ENCODE results near the gene SLC35F2.

SLC35F2 gene

GRCh38 chr11:107856180-107856980, 2.2 kb downstream of the SLC35F2 start:
- no peak overlapping the region for H3K4me3 ChIP-seq (ENCODE audit: low read depth, low read length)
- no peak for DNase-seq (ENCODE audit: low read depth, low spot score)
- ChIA-PET POLR2A (no interaction called here), CTCF (no interaction called here)
- TF ChIP-seq CTCF (IDR thresholded peaks at IDR 0.05; ENCODE audit: insufficient read depth, low read length, missing control alignments), result no peak

- no peak overlapping the region for H3K4me3 ChIP-seq (ENCODE audit: low read depth, low read length)
- no peak for DNase-seq (ENCODE audit: low read depth, low spot score)
- TF ChIP-seq CTCF (IDR thresholded peaks at IDR 0.05; ENCODE audit: insufficient read depth, low read length, missing control alignments), result no peak
- ChIA-PET CTCF (interaction anchor here (1.7 kb wide), 1 partner anchor 155 kb away, joined by 4 read pairs; the partner anchor contains the start of gene CUL5), POLR2A (interaction anchor here (1.3 kb wide), 1 partner anchor 12 kb away, joined by 3 read pairs; no protein-coding TSS in a partner anchor)
Observed at GRCh38 chr11:107853070-107853469, 5.5 kb downstream of the SLC35F2 start.

DNA sequence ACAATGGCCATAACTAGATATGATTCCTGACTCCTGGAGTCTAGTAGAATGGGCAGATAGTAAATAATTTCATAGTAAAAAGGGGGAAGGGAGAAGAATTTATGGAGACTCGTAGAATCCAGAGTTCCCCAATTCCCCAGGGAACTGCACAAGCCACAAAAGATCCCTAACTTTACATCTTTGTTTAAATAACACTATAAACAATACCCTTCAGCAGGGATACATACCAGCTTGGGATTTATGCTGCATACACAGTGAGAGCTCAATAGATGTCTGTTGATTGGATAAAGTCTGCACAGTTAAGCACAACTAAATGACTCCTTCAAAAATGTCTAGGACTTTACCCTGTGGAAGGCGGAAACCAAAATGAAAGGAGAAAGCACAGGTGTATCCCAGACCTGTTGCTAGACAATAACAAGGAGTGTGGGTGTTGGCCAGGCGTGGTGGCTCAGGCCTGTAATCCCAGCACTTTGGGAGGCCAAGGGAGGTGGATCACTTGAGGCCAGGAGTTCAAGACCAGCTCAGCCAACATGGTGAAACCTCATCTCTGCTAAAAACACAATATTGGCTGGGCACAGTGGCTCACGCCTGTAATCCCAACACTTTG, 6.8 kb downstream of the SLC35F2 start:
- CTCF ChIA-PET, result interaction anchor here (1.0 to 1.7 kb wide), 2 partner anchors 157 to 275 kb away, joined by 4 read pairs; partner anchors contain the start of gene CUL5
- POLR2A ChIA-PET, result no interaction called here
- no peak for DNase-seq (ENCODE audit: low read depth, low spot score)
- no peak for TF ChIP-seq CTCF (IDR thresholded peaks at IDR 0.05; ENCODE audit: insufficient read depth, low read length, missing control alignments)
- H3K4me3 ChIP-seq (ENCODE audit: low read depth, low read length), result no peak overlapping the region

- no peak for TF ChIP-seq CTCF (IDR thresholded peaks at IDR 0.05; ENCODE audit: insufficient read depth, low read length, missing control alignments)
- POLR2A ChIA-PET, result no interaction called here
Observed at GRCh38 chr11:107849790-107850189, 8.8 kb downstream of the SLC35F2 start.

DNA sequence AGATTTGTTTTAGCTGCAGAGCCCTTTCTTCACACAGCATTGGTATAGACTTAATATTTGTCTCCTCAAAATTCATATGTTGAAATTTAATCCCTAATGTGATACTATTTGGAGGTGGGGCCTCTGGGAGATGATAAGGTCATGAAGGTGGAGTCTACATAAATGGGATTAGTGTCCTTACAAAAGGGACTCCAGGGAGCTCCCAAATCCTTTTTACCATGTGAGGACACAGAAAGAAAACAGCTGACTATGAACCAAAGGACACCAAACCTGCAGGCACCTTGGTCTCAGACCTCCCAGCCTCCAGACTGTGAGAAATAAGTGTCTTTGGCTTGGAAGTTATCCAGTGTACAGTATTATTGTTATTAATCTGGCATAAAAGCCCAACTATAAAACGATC, 10.2 kb downstream of the SLC35F2 start:
- no peak for DNase-seq (ENCODE audit: low read depth, low spot score)
- no peak for TF ChIP-seq CTCF (IDR thresholded peaks at IDR 0.05; ENCODE audit: insufficient read depth, low read length, missing control alignments)
- H3K4me3 ChIP-seq (ENCODE audit: low read depth, low read length), result no peak overlapping the region
- CTCF ChIA-PET, result interaction anchor here (1.2 kb wide), 1 partner anchor 8 kb away, joined by 3 read pairs; no protein-coding TSS in a partner anchor
- POLR2A ChIA-PET, result no interaction called here

More at GRCh38 chr11:107849790-107850189, 8.8 kb downstream of the SLC35F2 start:
- no peak for DNase-seq (ENCODE audit: low read depth, low spot score)
- no peak overlapping the region for H3K4me3 ChIP-seq (ENCODE audit: low read depth, low read length)
- CTCF ChIA-PET, result no interaction called here

GRCh38 chr11:107847184-107847583, 11.4 kb downstream of the SLC35F2 start:
- no peak for DNase-seq (ENCODE audit: low read depth, low spot score)
- no peak for TF ChIP-seq CTCF (IDR thresholded peaks at IDR 0.05; ENCODE audit: insufficient read depth, low read length, missing control alignments)
- ChIA-PET CTCF (no interaction called here), POLR2A (no interaction called here)
- no peak overlapping the region for H3K4me3 ChIP-seq (ENCODE audit: low read depth, low read length)
